Activated T-helper 1 cell treated with anti-CD3 and anti-CD28 coated beads, Interleukin-12 subunit alpha, Interleukin-12 subunit beta, Interleukin-2, Interleukin-4 antibody, amounts not matched to agents 30 ng/mL and 10 ng/mL and 1 ng/mL, durations not matched to agents 14 hours and 24 hours and 36 hours (primary cell): Measurements from ENCODE around the gene ZNF654. TPM values are rescaled to one million over a fixed set of nuclear protein-coding genes. Genes with fewer than 3 reads are reported as not detected.

Experiments used
- DNase-seq: peaks from one replicate; pipeline ENCODE4 v3.0.0; 2021; ENCODE audit warnings: low spot score
- H3K27ac Mint-ChIP-seq: one replicate; pipeline ENCODE4 v1.8.0; 2021; ENCODE audit warnings: mild to moderate bottlenecking, mixed read lengths
- H3K27me3 Mint-ChIP-seq: one replicate; pipeline ENCODE4 v1.8.0; 2022; ENCODE audit warnings: mild to moderate bottlenecking, moderate library complexity, mixed read lengths; ENCODE audit not compliant: insufficient read depth
- H3K36me3 Mint-ChIP-seq: one replicate; pipeline ENCODE4 v1.8.0; 2021; ENCODE audit warnings: low read depth, mixed read lengths
- H3K4me1 Mint-ChIP-seq: one replicate; pipeline ENCODE4 v1.8.0; 2021; ENCODE audit warnings: low read depth, mixed read lengths
- H3K4me3 Mint-ChIP-seq: one replicate; pipeline ENCODE4 v1.8.0; 2021; ENCODE audit warnings: mild to moderate bottlenecking, moderate library complexity, mixed read lengths
- H3K9me3 Mint-ChIP-seq: one replicate; pipeline ENCODE4 v1.8.0; 2021; ENCODE audit warnings: mixed read lengths
- intact Hi-C: fragments of 100-400 bp; cut with micrococcal nuclease; formaldehyde crosslinking; loops from one replicate; pipeline ENCODE4 v1.15.1; 2024
- total RNA-seq: library from RNA; stranded (reverse); gene quantifications from 2 replicates; pipeline ENCODE4 v1.2.3, GENCODE V29; 2022

Gene ZNF654
- total RNA-seq, 1 donor from 2014 or later = 19.4 TPM

DNA sequence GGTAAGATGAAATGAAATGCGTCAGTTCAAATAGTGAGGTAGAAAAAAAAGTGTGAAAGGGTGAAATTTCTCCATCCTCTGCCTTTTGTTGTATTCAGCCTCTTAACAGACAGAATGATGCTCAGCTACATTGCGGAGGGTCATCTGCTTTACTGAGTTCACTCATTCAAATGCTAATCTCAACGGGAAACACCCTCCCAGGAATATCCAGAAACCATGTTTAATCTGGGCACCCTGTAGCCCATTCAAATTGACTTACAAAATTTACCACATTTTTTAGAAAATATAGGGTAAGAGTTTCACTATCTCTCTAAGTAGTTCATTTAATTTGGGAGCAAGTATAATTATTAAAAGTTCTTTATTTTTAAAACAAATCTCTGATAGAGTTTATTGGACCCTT, 133.6 kb downstream of the ZNF654 start:
- no peak for DNase-seq
- no peaks in the 10 kb centered on the region for H3K27me3 Mint-ChIP-seq

More for the DNA sequence above, 133.6 kb downstream of the ZNF654 start:
- Mint-ChIP-seq H3K27ac (no peak overlapping the region), H3K36me3 (no peaks in the 10 kb centered on the region), H3K4me1 (peaks cover 5% of the 10 kb centered on the region), H3K9me3 (peaks cover 6% of the 10 kb centered on the region), H3K4me3 (no peak overlapping the region)
- intact Hi-C loops = no loop called here

Other genes with a start within 250 kb of the ZNF654 start
- 90.5 and 95.0 TPM in 2 replicates for gene CGGBP1, start 250 bp upstream of the ZNF654 start, total RNA-seq
- gene C3orf38, start 90.7 kb downstream of the ZNF654 start, total RNA-seq = 21.5 and 23.7 TPM in 2 replicates